GM12878 (cell line): ENCODE measurements around the gene TCP11L2. TPM values are rescaled to one million over a fixed set of nuclear protein-coding genes. Genes with fewer than 3 reads are reported as not detected.

Source experiments
- ATAC-seq: fragments of 200-7000 bp; cut with Tn5 transposase; 3 replicates; pipeline ENCODE4 v1.9.1; 2020; ENCODE audit warnings: mild to moderate bottlenecking, moderate library complexity
- BruUV-seq: library from RNA; stranded (reverse); fragments of 400-500 nt; replicated peaks from 2 replicates; lab custom pipeline; 2021; lab: Mats Ljungman, UMichigan
- CTCF ChIA-PET: fragments of 300-600 bp; sonication (Branson Sonifier 250); formaldehyde crosslinking; extraction: SDS; loops from one replicate; lab custom pipeline; 2021; ENCODE audit warnings: inconsistent platforms; lab: Yijun Ruan, JAX
- POLR2A ChIA-PET: fragments of 350-600 bp; formaldehyde crosslinking; extraction: SDS; loops from one replicate; lab custom pipeline; 2021; ENCODE audit warnings: inconsistent platforms; lab: Charles Lee
- RAD21 ChIA-PET: fragments of 300-600 bp; sonication (Branson Sonifier 250); formaldehyde crosslinking; loops from one replicate; lab custom pipeline; 2023; ENCODE audit warnings: antibody characterized with exemption; ENCODE audit not compliant: unreplicated experiment; lab: Charles Lee
- SMC1A ChIA-PET: fragments of 300-600 bp; sonication (Branson Sonifier 250); formaldehyde crosslinking; loops from one replicate; lab custom pipeline; 2023; ENCODE audit not compliant: unreplicated experiment, uncharacterized antibody; lab: Charles Lee
- DNase-seq: peaks from one replicate; pipeline ENCODE4 v3.0.0-alpha.2; 2011; ENCODE audit warnings: low read depth, low spot score
- FAIRE-seq: peaks from 3 replicates; lab custom pipeline; 2011; peaks lifted over from hg19 to GRCh38; lab: Jason Lieb, UNC
- H2AFZ ChIP-seq: 2 replicates; pipeline ENCODE4 v1.6.0; 2011; ENCODE audit warnings: low read depth, low read length, control low read depth; ENCODE audit not compliant: control insufficient read depth
- H3K27ac ChIP-seq: 2 replicates; pipeline ENCODE4 v1.5.1; 2011; ENCODE audit warnings: control low read depth; ENCODE audit not compliant: control insufficient read depth, insufficient read depth
- H3K27me3 ChIP-seq, 2 experiments: replicated peaks in 1 of 2; 2 replicates each; pipeline versions ENCODE4 v1.6.0 to v1.6.1; 2011; ENCODE audit warnings: low read length in 1 of 2; ENCODE audit not compliant: control insufficient read depth in 2 of 2, insufficient read depth in 2 of 2
- H3K36me3 ChIP-seq, 2 experiments: 2 replicates each; pipeline ENCODE4 v1.5.1; 2011; ENCODE audit warnings: low read length in 1 of 2; ENCODE audit not compliant: control insufficient read depth in 2 of 2, insufficient read depth in 2 of 2
- H3K4me1 ChIP-seq: 2 replicates; pipeline ENCODE4 v1.6.1; 2011; ENCODE audit warnings: mild to moderate bottlenecking, low read length, moderate library complexity, mixed read lengths; ENCODE audit not compliant: control insufficient read depth, insufficient read depth
- H3K4me2 ChIP-seq: 2 replicates; pipeline ENCODE4 v1.6.0; 2011; ENCODE audit warnings: control low read depth; ENCODE audit not compliant: control insufficient read depth, insufficient read depth
- H3K4me3 ChIP-seq: fragments of 200-600 bp; sonication (generic); 2 replicates; pipeline ENCODE4 v1.5.1; 2016
- H3K79me2 ChIP-seq: 2 replicates; pipeline ENCODE4 v1.6.0; 2011; ENCODE audit warnings: low read length; ENCODE audit not compliant: control insufficient read depth, insufficient read depth
- H3K9ac ChIP-seq: 2 replicates; pipeline ENCODE4 v1.8.0; 2011; ENCODE audit warnings: low read length, control low read depth, mixed read lengths; ENCODE audit not compliant: control insufficient read depth, insufficient read depth
- H3K9me3 ChIP-seq: replicated peaks from 3 replicates; pipeline ENCODE4 v1.5.1; 2011; ENCODE audit warnings: mild to moderate bottlenecking, low read length; ENCODE audit not compliant: control insufficient read depth, insufficient read depth
- H4K20me1 ChIP-seq: 2 replicates; pipeline ENCODE4 v1.6.0; 2011; ENCODE audit not compliant: control insufficient read depth, insufficient read depth
- BCLAF1 ChIP-seq: fragments of 450-650 bp; IDR thresholded peaks from 2 replicates; pipeline ENCODE4 v1.6.1; 2017; ENCODE audit warnings: antibody characterized with exemption, mild to moderate bottlenecking, moderate library complexity
- HSF1 ChIP-seq: fragments of 150-350 bp; IDR thresholded peaks from 2 replicates; pipeline ENCODE4 v1.6.1; 2014; ENCODE audit warnings: mild to moderate bottlenecking, low read depth, low read length
- WGBS: methylation state at CpG from one replicate; pipeline ENCODE4 v1.1.6; 2016; ENCODE audit warnings: low lambda C conversion rate; ENCODE audit not compliant: insufficient replicate concordance, insufficient coverage; ENCODE audit errors: missing lambda C conversion rate; 5-methylcytosine and 5-hydroxymethylcytosine counted together
- in situ Hi-C: fragments of 300-500 bp; cut with MboI; formaldehyde crosslinking; loops from 9 replicates; pipeline ENCODE4 v1.14.3; 2018; ENCODE audit warnings: mixed read lengths
- intact Hi-C: fragments of 100-400 bp; cut with micrococcal nuclease; formaldehyde crosslinking; loops from one replicate; pipeline ENCODE4 v1.14.2; 2022; ENCODE audit not compliant: unreplicated experiment
- polyA plus RNA-seq, 11 experiments: library from polyadenylated mRNA; depleted of rRNA in 4 of 11; unstranded in 6 of 11; stranded (reverse) in 5 of 11; fragments of >200 nt; fragmentation: Nextera tagmentation in 4 of 11; fragmentation: Illumina TruSeq in 1 of 11; extraction: Ambion mirVana in 4 of 11; extraction: Trizol in 1 of 11; gene quantifications; 1 replicate in 1 of 11; 2 replicates in 10 of 11; pipeline versions ENCODE4 v1.2.1 to v1.2.3, GENCODE V29; 2011 to 2016; ENCODE audit warnings: inconsistent platforms in 2 of 11, missing spikeins in 2 of 11, low read depth in 1 of 11
- total RNA-seq, 4 experiments: library from RNA; depleted of rRNA in 3 of 4; stranded (reverse); fragments of >200 nt in 3 of 4; fragmentation: Illumina TruSeq in 1 of 4; extraction: Trizol in 1 of 4; gene quantifications; 2 replicates each; pipeline versions ENCODE4 v1.2.1 to v1.2.3, GENCODE V29; 2013 to 2021
- TF ChIP-seq, protein P1 (sequence below): IDR thresholded peaks from 2 replicates; pipeline ENCODE4 v1.6.1; 2011; ENCODE audit warnings: low read depth, mild to moderate bottlenecking, low read length, moderate library complexity, borderline replicate concordance; ENCODE audit errors: extremely low read depth
- TF ChIP-seq, protein P2 (sequence below): fragments of 450-650 bp; IDR thresholded peaks from 2 replicates; pipeline ENCODE4 v1.6.1; 2016; ENCODE audit warnings: mild to moderate bottlenecking, moderate library complexity, borderline replicate concordance

TCP11L2 gene
- total and polyA plus RNA-seq, 10 of the 15 experiments (the other 5 are each of a cell fraction or from before 2014, with no cell fraction given): 0.18 to 5.0 (median 0.90) TPM

GRCh38 chr12:106364261-106364660 is 61.7 kb downstream of the TCP11L2 start:
- Histone ChIP-seq H3K4me1 (no peaks in the 10 kb centered on the region), H3K79me2 (peaks cover 2% of the 10 kb centered on the region), H3K4me2 (no peak overlapping the region), H3K4me3 (no peak overlapping the region), H3K36me3 (0 out of 4 replicates have a peak, but pooled peaks cover 0 to under 1% of the 10 kb centered on the region in 2 experiments), H4K20me1 (no peaks in the 10 kb centered on the region), H3K27me3 (no peaks in the 10 kb centered on the region), H2AFZ (no peak overlapping the region), H3K27ac (no peak overlapping the region), H3K9me3 (no peaks in the 10 kb centered on the region), H3K9ac (no peak overlapping the region)
- POLR2A ChIA-PET: interaction anchor here (0.6 kb wide), 1 partner anchor 26 kb away, joined by 4 read pairs; no protein-coding TSS in a partner anchor
- ATAC-seq (no peak), FAIRE-seq (no peak), DNase-seq (no peak)
- TF ChIP-seq HSF1: no peak
- TF ChIP-seq, protein P1, sequence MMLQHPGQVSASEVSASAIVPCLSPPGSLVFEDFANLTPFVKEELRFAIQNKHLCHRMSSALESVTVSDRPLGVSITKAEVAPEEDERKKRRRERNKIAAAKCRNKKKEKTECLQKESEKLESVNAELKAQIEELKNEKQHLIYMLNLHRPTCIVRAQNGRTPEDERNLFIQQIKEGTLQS: no peak
- TF ChIP-seq BCLAF1: no peak
- TF ChIP-seq, protein P2, sequence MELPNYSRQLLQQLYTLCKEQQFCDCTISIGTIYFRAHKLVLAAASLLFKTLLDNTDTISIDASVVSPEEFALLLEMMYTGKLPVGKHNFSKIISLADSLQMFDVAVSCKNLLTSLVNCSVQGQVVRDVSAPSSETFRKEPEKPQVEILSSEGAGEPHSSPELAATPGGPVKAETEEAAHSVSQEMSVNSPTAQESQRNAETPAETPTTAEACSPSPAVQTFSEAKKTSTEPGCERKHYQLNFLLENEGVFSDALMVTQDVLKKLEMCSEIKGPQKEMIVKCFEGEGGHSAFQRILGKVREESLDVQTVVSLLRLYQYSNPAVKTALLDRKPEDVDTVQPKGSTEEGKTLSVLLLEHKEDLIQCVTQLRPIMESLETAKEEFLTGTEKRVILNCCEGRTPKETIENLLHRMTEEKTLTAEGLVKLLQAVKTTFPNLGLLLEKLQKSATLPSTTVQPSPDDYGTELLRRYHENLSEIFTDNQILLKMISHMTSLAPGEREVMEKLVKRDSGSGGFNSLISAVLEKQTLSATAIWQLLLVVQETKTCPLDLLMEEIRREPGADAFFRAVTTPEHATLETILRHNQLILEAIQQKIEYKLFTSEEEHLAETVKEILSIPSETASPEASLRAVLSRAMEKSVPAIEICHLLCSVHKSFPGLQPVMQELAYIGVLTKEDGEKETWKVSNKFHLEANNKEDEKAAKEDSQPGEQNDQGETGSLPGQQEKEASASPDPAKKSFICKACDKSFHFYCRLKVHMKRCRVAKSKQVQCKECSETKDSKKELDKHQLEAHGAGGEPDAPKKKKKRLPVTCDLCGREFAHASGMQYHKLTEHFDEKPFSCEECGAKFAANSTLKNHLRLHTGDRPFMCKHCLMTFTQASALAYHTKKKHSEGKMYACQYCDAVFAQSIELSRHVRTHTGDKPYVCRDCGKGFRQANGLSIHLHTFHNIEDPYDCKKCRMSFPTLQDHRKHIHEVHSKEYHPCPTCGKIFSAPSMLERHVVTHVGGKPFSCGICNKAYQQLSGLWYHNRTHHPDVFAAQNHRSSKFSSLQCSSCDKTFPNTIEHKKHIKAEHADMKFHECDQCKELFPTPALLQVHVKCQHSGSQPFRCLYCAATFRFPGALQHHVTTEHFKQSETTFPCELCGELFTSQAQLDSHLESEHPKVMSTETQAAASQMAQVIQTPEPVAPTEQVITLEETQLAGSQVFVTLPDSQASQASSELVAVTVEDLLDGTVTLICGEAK: no peak
- 53% methylated on average over 4 of the region's 4 CpGs for WGBS
- CTCF ChIA-PET: interaction anchor here (1.4 kb wide), 1 partner anchor 555 kb away, joined by 3 read pairs; no protein-coding TSS in a partner anchor
- BruUV-seq: no TSS peak
- intact Hi-C loops: no loop called here
- RAD21 ChIA-PET: no interaction called here
- SMC1A ChIA-PET: interaction anchor here (1.3 kb wide), 1 partner anchor 478 kb away, joined by 3 read pairs; no protein-coding TSS in a partner anchor
- in situ Hi-C loops: no loop called here
